NCI-H1092 (cell line): ENCODE results near the gene F12.
"Not testable (repeated sequence)": the region's sequence is repeated elsewhere in the genome, so short reads cannot be mapped to it uniquely, and the experiment has no call there.

ENCODE experiments used
- DNase-seq: peaks from one replicate; lab custom pipeline; 2025; lab: John Stamatoyannopoulos, UW

Gene F12

GRCh38 chr5:177432143-177432838 lies 22.9 kb upstream of the F12 start:
- no peak for DNase-seq

GRCh38 chr5:177431317-177432142 lies 22.2 kb upstream of the F12 start:
- DNase-seq = no peak

GRCh38 chr5:177430972-177431316 lies 21.6 kb upstream of the F12 start:
- no peak for DNase-seq

GRCh38 chr5:177430140-177430951 lies 21.0 kb upstream of the F12 start:
- no peak for DNase-seq

- DNase-seq = no peak
Measured at GRCh38 chr5:177429248-177430040, 20.1 kb upstream of the F12 start.

GRCh38 chr5:177428574-177429217 lies 19.3 kb upstream of the F12 start:
- DNase-seq = no peak

GRCh38 chr5:177427919-177428573 lies 18.7 kb upstream of the F12 start:
- DNase-seq = no peak

- no peak for DNase-seq
Measured at GRCh38 chr5:177427211-177427822, 18.0 kb upstream of the F12 start.

- no peak for DNase-seq
Measured at GRCh38 chr5:177426566-177427210, 17.3 kb upstream of the F12 start, which contains the start of gene GRK6. Gene GRK6 (plus strand): TSS chr5:177426676. CDS start chr5:177426846, 170 bp downstream.

GRCh38 chr5:177425801-177426565 lies 16.6 kb upstream of the F12 start:
- DNase-seq = peak; percentile 98

GRCh38 chr5:177425196-177425800 lies 15.9 kb upstream of the F12 start:
- no peak for DNase-seq

GRCh38 chr5:177423671-177424070 lies 14.3 kb upstream of the F12 start:
- no peak for DNase-seq

- no peak for DNase-seq
Measured at GRCh38 chr5:177421062-177421798, 11.9 kb upstream of the F12 start.

- DNase-seq = not testable (repeated sequence)
Measured at GRCh38 chr5:177420472-177420871, 11.1 kb upstream of the F12 start.

GRCh38 chr5:177419046-177419445 lies 9.7 kb upstream of the F12 start:
- DNase-seq = no peak

- DNase-seq = not testable (repeated sequence)
Measured at GRCh38 chr5:177417081-177417480, 7.7 kb upstream of the F12 start.

- DNase-seq = no peak
Measured at GRCh38 chr5:177414481-177414880, 5.1 kb upstream of the F12 start.
